Neuronal stem cell (in vitro differentiated cells): ENCODE data around the gene NCOA3.

Experiments used
- DNase-seq: peaks from one replicate; pipeline ENCODE4 v3.0.0-alpha.2; 2013; ENCODE audit warnings: low spot score
- H2AFZ ChIP-seq: one replicate; pipeline ENCODE4 v1.6.1; 2013; ENCODE audit warnings: mild to moderate bottlenecking, low read length, inconsistent platforms
- H2AK5ac ChIP-seq: 2 replicates; pipeline ENCODE4 v1.6.1; 2013; ENCODE audit warnings: low read depth, mild to moderate bottlenecking, inconsistent platforms, low read length, moderate library complexity, mixed read lengths
- H2BK120ac ChIP-seq: 2 replicates; pipeline ENCODE4 v1.6.1; 2013; ENCODE audit warnings: low read depth, mild to moderate bottlenecking, inconsistent platforms, low read length, moderate library complexity, mixed read lengths
- H2BK12ac ChIP-seq: one replicate; pipeline ENCODE4 v1.6.1; 2013; ENCODE audit warnings: low read length, inconsistent platforms
- H2BK15ac ChIP-seq: 2 replicates; pipeline ENCODE4 v1.6.1; 2013; ENCODE audit warnings: mild to moderate bottlenecking, low read length, inconsistent platforms, mixed read lengths
- H2BK5ac ChIP-seq: one replicate; pipeline ENCODE4 v1.6.1; 2013; ENCODE audit warnings: inconsistent platforms, mild to moderate bottlenecking, low read length, moderate library complexity
- H3K14ac ChIP-seq: one replicate; pipeline ENCODE4 v1.6.1; 2013; ENCODE audit warnings: low read length, inconsistent platforms
- H3K18ac ChIP-seq: 2 replicates; pipeline ENCODE4 v1.6.1; 2013; ENCODE audit warnings: low read length, inconsistent platforms
- H3K23ac ChIP-seq: 2 replicates; pipeline ENCODE4 v1.6.1; 2013; ENCODE audit warnings: low read depth, mild to moderate bottlenecking, mixed read lengths, low read length, inconsistent platforms; ENCODE audit not compliant: poor library complexity
- H3K27ac ChIP-seq: replicated peaks from 3 replicates; pipeline ENCODE4 v1.5.1; 2013; ENCODE audit warnings: low read length, inconsistent platforms
- H3K27me3 ChIP-seq, 3 experiments: 2 replicates each; pipeline ENCODE4 v1.6.1; 2013; ENCODE audit warnings: low read length in 3 of 3, mild to moderate bottlenecking in 2 of 3, inconsistent platforms in 1 of 3, low read depth in 1 of 3, mixed read lengths in 1 of 3, moderate library complexity in 1 of 3; ENCODE audit not compliant: control insufficient read depth in 3 of 3, insufficient read depth in 3 of 3
- H3K36me3 ChIP-seq, 2 donors: replicated peaks in 1 of 2; 2 replicates each; pipeline ENCODE4 v1.6.1; 2013; ENCODE audit warnings: low read length in 2 of 2; ENCODE audit not compliant: control insufficient read depth in 2 of 2, insufficient read depth in 2 of 2
- H3K4ac ChIP-seq: 2 replicates; pipeline ENCODE4 v1.6.1; 2013; ENCODE audit warnings: inconsistent platforms, mild to moderate bottlenecking, low read length, moderate library complexity
- H3K4me1 ChIP-seq, 2 donors: 1 replicate in 1 of 2; 2 replicates in 1 of 2; pipeline ENCODE4 v1.6.1; 2013; ENCODE audit warnings: low read length in 2 of 2, low read depth in 1 of 2; ENCODE audit not compliant: control insufficient read depth in 2 of 2, insufficient read depth in 1 of 2
- H3K4me2 ChIP-seq: one replicate; pipeline ENCODE4 v1.6.1; 2013; ENCODE audit warnings: mild to moderate bottlenecking, low read length, inconsistent platforms; ENCODE audit not compliant: insufficient read depth, poor library complexity, severe bottlenecking
- H3K4me3 ChIP-seq, 2 donors: 2 replicates each; pipeline ENCODE4 v1.5.1; 2013; ENCODE audit warnings: low read length in 2 of 2, mild to moderate bottlenecking in 2 of 2, inconsistent platforms in 1 of 2, moderate library complexity in 1 of 2
- H3K79me1 ChIP-seq: one replicate; pipeline ENCODE4 v1.6.1; 2013; ENCODE audit warnings: low read depth, mild to moderate bottlenecking, inconsistent platforms, low read length, moderate library complexity
- H3K9ac ChIP-seq: one replicate; pipeline ENCODE4 v1.6.1; 2013; ENCODE audit warnings: mild to moderate bottlenecking, low read depth, low read length, inconsistent platforms; ENCODE audit not compliant: poor library complexity
- H3K9me3 ChIP-seq, 2 donors: replicated peaks in 1 of 2; 2 replicates each; pipeline versions ENCODE3 to v1.6.1; 2013; ENCODE audit warnings: low read length in 2 of 2, mild to moderate bottlenecking in 2 of 2, inconsistent platforms in 1 of 2, low read depth in 1 of 2, mixed read lengths in 1 of 2, moderate library complexity in 1 of 2; ENCODE audit not compliant: control insufficient read depth in 2 of 2, insufficient read depth in 1 of 2
- H4K8ac ChIP-seq: one replicate; pipeline ENCODE4 v1.6.1; 2013; ENCODE audit warnings: low read depth, mild to moderate bottlenecking, inconsistent platforms, low read length, moderate library complexity
- H4K91ac ChIP-seq: one replicate; pipeline ENCODE4 v1.6.1; 2013; ENCODE audit warnings: low read length, low read depth, mild to moderate bottlenecking, inconsistent platforms; ENCODE audit not compliant: poor library complexity
- WGBS, 2 donors: extraction: QIAGEN DNeasy Blood & Tissue Kit; methylation state at CpG; one replicate each; pipeline ENCODE4 v1.1.7; 2013; ENCODE audit warnings: missing lambda C conversion rate in 2 of 2, mixed read lengths in 1 of 2; ENCODE audit not compliant: insufficient read length in 2 of 2, insufficient replicate concordance in 1 of 2; ENCODE audit errors: extremely low coverage in 2 of 2; 5-methylcytosine and 5-hydroxymethylcytosine counted together

Gene NCOA3

DNA sequence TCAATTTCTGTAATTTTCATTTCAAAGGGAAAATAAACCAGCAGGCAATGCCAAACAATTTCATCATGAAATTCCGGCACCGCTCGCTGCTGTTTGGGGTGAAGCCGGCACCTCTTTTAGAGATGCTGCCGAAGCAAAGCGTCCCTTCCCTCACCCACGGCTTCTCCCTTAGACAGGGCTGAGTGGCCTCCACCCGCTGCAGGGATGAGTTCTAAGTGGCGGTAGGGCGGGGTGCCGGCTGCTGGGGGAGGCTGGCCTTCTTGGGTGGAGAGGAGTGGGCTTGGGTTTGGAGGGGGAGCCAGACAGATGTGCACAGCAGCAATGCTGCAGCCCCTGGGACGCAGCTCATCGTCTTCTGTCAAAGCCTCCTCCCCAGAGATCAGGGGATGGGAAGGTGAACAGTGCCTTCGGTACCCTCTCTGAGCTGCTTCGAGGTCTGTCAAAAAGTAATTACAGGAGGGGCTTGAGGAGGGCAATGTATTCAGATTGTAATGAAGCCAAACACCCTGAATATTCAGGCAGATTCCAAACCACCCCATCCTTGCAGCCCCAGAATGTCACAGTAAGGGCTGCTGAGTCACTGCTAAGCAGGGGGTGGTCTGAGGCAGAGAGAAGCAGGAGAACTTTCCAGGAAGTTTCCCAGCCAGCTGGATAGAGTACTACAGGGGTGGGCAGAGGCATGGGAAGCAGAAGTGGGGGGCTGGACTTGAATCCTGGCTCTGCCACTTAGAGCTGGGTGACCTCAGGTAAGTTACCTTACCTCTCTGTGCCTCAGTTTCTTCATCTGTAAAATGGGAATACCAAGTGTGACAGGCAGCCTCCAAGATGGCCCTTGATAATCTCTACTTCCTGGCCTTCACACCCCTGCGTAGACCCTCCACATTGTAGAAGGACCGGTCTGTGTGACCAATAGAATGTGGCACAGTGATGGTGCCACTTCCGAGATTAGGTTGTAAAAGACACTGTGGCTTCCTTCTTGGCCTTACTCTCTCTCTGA is 187.0 kb downstream of the NCOA3 start:
- no peak overlapping the region for H4K91ac ChIP-seq
- no peak overlapping the region for H3K23ac ChIP-seq
- no peak overlapping the region for H3K4ac ChIP-seq
- H4K8ac ChIP-seq, result no peak overlapping the region
- peaks cover 0 to 18% of the 10 kb centered on the region in 2 donors for H3K9me3 ChIP-seq
- H2BK12ac ChIP-seq, result no peak overlapping the region
- peaks cover 4 to 9% of the 10 kb centered on the region in 2 donors for H3K4me1 ChIP-seq
- H2BK15ac ChIP-seq, result no peak overlapping the region
- no peak overlapping the region for H3K14ac ChIP-seq
- no peak overlapping the region for H2BK120ac ChIP-seq
- H2AFZ ChIP-seq, result no peak overlapping the region
- no peak overlapping the region for H3K18ac ChIP-seq
- no peak overlapping the region for H2AK5ac ChIP-seq
- no peaks in the 10 kb centered on the region for H3K79me1 ChIP-seq
- H3K27ac ChIP-seq, result no peak overlapping the region
- H3K27me3 ChIP-seq, result no peaks in the 10 kb centered on the region
- H3K36me3 ChIP-seq, result peaks cover 8 to 20% of the 10 kb centered on the region in 2 donors
- WGBS, 2 donors, result no CpG with 5 or more reads among the region's 18 CpGs
- H3K4me2 ChIP-seq, result no peak overlapping the region
- no peak overlapping the region for H2BK5ac ChIP-seq
- no peak for DNase-seq
- no peak overlapping the region for H3K9ac ChIP-seq
- H3K4me3 ChIP-seq, result no peak overlapping the region

DNA sequence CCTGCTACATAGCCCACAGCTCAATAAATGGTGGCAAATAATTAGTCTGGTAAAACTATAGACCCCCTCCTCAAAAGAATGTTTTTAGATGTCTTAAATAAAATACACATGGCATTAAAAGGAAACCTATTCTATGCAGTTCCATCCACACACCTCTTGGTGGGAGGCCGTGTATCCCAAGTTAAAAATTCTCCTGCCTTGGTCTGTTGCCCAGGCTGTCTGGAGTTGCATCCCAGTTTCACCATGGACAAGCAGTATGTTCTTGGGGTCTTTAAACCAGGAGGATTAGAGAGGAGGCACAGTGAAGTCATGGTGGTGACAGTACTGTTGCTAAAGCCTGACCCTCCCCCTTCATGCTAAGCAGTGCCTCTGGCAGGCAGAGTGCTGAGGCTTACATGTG is 188.0 kb downstream of the NCOA3 start:
- H3K27ac ChIP-seq, result no peak overlapping the region
- no peak overlapping the region for H2BK15ac ChIP-seq
- H3K9me3 ChIP-seq, result peaks cover 0 to 21% of the 10 kb centered on the region in 2 donors
- no peak for DNase-seq
- H2BK5ac ChIP-seq, result no peak overlapping the region
- peaks cover 4 to 9% of the 10 kb centered on the region in 2 donors for H3K4me1 ChIP-seq
- no peak overlapping the region for H3K9ac ChIP-seq
- H2BK12ac ChIP-seq, result no peak overlapping the region
- no peak overlapping the region for H3K14ac ChIP-seq
- H3K27me3 ChIP-seq, result no peaks in the 10 kb centered on the region
- no peak overlapping the region for H4K91ac ChIP-seq
- H3K4me2 ChIP-seq, result no peak overlapping the region
- no peak overlapping the region for H3K18ac ChIP-seq
- no peak overlapping the region for H4K8ac ChIP-seq
- H2AFZ ChIP-seq, result no peak overlapping the region
- no peaks in the 10 kb centered on the region for H3K79me1 ChIP-seq
- H3K23ac ChIP-seq, result no peak overlapping the region
- H2AK5ac ChIP-seq, result no peak overlapping the region
- H2BK120ac ChIP-seq, result no peak overlapping the region
- H3K4ac ChIP-seq, result no peak overlapping the region
- peak overlapping the region in 1 of 2 donors; percentile 13 for H3K4me3 ChIP-seq
- H3K36me3 ChIP-seq, result peaks cover 8 to 13% of the 10 kb centered on the region in 2 donors
- WGBS, 2 donors, result no CpG with 5 or more reads among the region's 1 CpG

DNA sequence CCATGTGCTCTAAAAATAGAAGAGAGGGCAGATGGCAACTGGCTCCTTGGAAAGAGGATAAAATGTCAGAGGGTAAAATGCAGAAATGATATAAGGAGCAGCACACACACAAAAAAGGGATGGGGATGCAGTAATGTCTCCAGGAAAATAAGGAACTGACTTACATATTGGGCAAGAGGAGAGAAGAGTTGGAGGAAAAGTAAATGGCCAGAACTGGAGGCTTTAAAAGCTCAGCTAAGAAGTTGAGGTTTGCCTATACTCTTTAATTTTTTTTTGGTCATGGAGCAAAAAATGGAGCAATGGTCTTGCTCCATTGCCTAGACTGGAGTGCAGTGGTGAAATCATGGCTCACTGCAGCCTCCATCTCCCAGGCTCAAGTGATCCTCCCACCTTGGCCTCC is 189.9 kb downstream of the NCOA3 start:
- peaks cover 8 to 10% of the 10 kb centered on the region in 2 donors for H3K36me3 ChIP-seq
- H3K18ac ChIP-seq, result no peak overlapping the region
- no peak overlapping the region for H3K23ac ChIP-seq
- peaks cover 2 to 5% of the 10 kb centered on the region in 2 donors for H3K4me1 ChIP-seq
- H3K27ac ChIP-seq, result no peak overlapping the region
- no peaks in the 10 kb centered on the region for H3K79me1 ChIP-seq
- H2AK5ac ChIP-seq, result no peak overlapping the region
- H3K4me3 ChIP-seq, result no peak overlapping the region
- peak; percentile 17 for DNase-seq
- H3K14ac ChIP-seq, result no peak overlapping the region
- H2BK5ac ChIP-seq, result no peak overlapping the region
- H3K4ac ChIP-seq, result no peak overlapping the region
- no peak overlapping the region for H3K9ac ChIP-seq
- no peak overlapping the region for H3K4me2 ChIP-seq
- H2BK120ac ChIP-seq, result no peak overlapping the region
- no peak overlapping the region for H4K8ac ChIP-seq
- H3K9me3 ChIP-seq, result peaks cover 0 to 21% of the 10 kb centered on the region in 2 donors
- no peak overlapping the region for H4K91ac ChIP-seq
- no peak overlapping the region for H2BK15ac ChIP-seq
- H2BK12ac ChIP-seq, result no peak overlapping the region
- H2AFZ ChIP-seq, result no peak overlapping the region
- no peaks in the 10 kb centered on the region for H3K27me3 ChIP-seq

DNA sequence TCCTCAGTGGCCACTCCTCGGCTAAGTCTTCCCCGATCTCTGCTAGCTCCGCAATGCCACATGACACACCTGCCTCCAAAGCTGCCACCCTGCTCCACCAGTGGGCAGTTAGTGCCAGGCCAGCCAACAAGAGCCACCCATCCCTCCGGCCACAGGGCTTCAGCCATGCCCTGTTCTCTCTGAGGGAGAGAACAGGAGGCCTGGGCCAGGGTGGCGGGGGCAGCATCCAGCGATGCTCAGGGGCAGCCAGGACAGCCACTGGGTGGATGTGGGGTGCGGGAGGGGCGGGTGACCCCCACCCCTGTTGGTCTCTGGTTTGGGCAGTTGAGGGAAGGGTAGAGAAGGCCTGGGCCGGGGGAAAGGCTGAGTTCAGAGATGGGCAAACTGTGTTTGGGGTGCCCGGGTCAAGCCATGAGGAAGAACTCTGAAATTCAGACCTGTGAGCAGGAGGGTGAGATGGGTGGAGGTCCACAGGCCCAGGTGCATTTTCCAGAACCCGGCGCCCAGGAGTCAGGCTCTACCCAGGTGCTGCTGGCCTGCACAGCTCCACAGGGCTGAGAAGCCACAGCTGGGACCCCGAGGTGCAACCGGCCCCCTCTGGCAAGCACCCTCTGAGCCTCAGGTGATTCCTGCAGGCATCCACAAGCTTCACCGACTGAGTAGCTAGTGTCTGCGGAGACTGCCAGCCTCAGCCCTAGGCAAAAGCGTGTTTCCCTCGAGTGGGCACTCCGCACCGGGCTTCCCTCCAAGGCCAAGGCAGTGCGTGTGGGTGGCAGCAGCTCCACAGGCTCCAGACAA is 192.5 kb downstream of the NCOA3 start:
- Histone ChIP-seq H3K4ac (no peak overlapping the region), H3K14ac (no peak overlapping the region), H3K4me1 (no peaks in the 10 kb centered on the region), H3K4me2 (no peak overlapping the region), H2BK15ac (no peak overlapping the region), H4K8ac (no peak overlapping the region), H3K18ac (no peak overlapping the region), H2BK12ac (no peak overlapping the region), H2BK120ac (no peak overlapping the region), H3K9ac (no peak overlapping the region), H3K27ac (no peak overlapping the region), H3K79me1 (no peaks in the 10 kb centered on the region), H2AFZ (no peak overlapping the region), H2BK5ac (no peak overlapping the region), H3K23ac (no peak overlapping the region), H2AK5ac (no peak overlapping the region), H3K27me3 (no peaks in the 10 kb centered on the region), H3K4me3 (no peak overlapping the region), H3K36me3 (peaks cover 5 to 8% of the 10 kb centered on the region in 2 donors), H3K9me3 (peaks cover 0 to 20% of the 10 kb centered on the region in 2 donors), H4K91ac (no peak overlapping the region)
- no peak for DNase-seq
- WGBS, 2 donors, result no CpG with 5 or more reads among the region's 21 CpGs
